Upper lobe of left lung (tissue), 4 donors: ENCODE results near the gene HMGXB4.

Source experiments
- POLR2A ChIP-seq, 4 donors: fragments of 450-650 bp; IDR thresholded peaks; one replicate each; pipeline ENCODE4 v1.5.1; 2016 to 2017; ENCODE audit warnings: antibody characterized with exemption in 4 of 4, mild to moderate bottlenecking in 2 of 4
- POLR2AphosphoS5 ChIP-seq, 2 donors: sonication (generic); formaldehyde crosslinking; IDR thresholded peaks; one replicate each; pipeline ENCODE4 v1.5.1; 2017; ENCODE audit warnings: antibody characterized with exemption in 2 of 2
- TF ChIP-seq, protein P1 (sequence below), 6 experiments: fragments of 450-650 bp in 4 of 6; fragments of 200-600 bp in 2 of 6; sonication (generic) in 2 of 6; IDR thresholded peaks; one replicate each; pipeline ENCODE4 v1.5.1; 2016 to 2019; ENCODE audit warnings: antibody characterized with exemption in 6 of 6

- TF ChIP-seq POLR2AphosphoS5 (IDR thresholded peaks at IDR 0.05) (no peak), POLR2A (IDR thresholded peaks at IDR 0.05) (no peak)
- TF ChIP-seq, protein P1, sequence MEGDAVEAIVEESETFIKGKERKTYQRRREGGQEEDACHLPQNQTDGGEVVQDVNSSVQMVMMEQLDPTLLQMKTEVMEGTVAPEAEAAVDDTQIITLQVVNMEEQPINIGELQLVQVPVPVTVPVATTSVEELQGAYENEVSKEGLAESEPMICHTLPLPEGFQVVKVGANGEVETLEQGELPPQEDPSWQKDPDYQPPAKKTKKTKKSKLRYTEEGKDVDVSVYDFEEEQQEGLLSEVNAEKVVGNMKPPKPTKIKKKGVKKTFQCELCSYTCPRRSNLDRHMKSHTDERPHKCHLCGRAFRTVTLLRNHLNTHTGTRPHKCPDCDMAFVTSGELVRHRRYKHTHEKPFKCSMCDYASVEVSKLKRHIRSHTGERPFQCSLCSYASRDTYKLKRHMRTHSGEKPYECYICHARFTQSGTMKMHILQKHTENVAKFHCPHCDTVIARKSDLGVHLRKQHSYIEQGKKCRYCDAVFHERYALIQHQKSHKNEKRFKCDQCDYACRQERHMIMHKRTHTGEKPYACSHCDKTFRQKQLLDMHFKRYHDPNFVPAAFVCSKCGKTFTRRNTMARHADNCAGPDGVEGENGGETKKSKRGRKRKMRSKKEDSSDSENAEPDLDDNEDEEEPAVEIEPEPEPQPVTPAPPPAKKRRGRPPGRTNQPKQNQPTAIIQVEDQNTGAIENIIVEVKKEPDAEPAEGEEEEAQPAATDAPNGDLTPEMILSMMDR (IDR thresholded peaks at IDR 0.05), result no peak
Observed at GRCh38 chr22:35335468-35335867, 78.2 kb downstream of the HMGXB4 start.
